OCI-LY7 (cell line): Measurements from ENCODE around the gene MRPL20. TPM values are rescaled to one million over a fixed set of nuclear protein-coding genes. Genes with fewer than 3 reads are reported as not detected.

Source experiments
- BruUV-seq: library from RNA; stranded (reverse); fragments of 400-500 nt; replicated peaks from 2 replicates; lab custom pipeline; 2021; lab: Mats Ljungman, UMichigan
- CTCF ChIA-PET: fragments of 300-600 bp; sonication (Branson Sonifier 250); formaldehyde crosslinking; loops from one replicate; lab custom pipeline; 2022; ENCODE audit warnings: antibody characterized with exemption; ENCODE audit not compliant: unreplicated experiment; lab: Charles Lee
- POLR2A ChIA-PET: fragments of 300-600 bp; sonication (Branson Sonifier 250); formaldehyde crosslinking; loops from one replicate; lab custom pipeline; 2022; ENCODE audit warnings: antibody characterized with exemption; lab: Charles Lee
- DNase-seq: peaks from one replicate; pipeline ENCODE4 v3.0.0-alpha.2; 2015; ENCODE audit warnings: low spot score
- H2AFZ ChIP-seq: fragments of 200-600 bp; sonication (generic), shearing (Covaris generic); 2 replicates; pipeline ENCODE4 v1.6.1; 2014; ENCODE audit warnings: mild to moderate bottlenecking, antibody characterized with exemption, low read length, moderate library complexity
- H3K27ac ChIP-seq: fragments of 200-600 bp; sonication (generic); 2 replicates; pipeline ENCODE4 v1.5.1; 2014; ENCODE audit warnings: mixed run types, low read depth, mild to moderate bottlenecking, moderate library complexity, low read length, inconsistent platforms; ENCODE audit not compliant: poor library complexity, severe bottlenecking
- H3K36me3 ChIP-seq: fragments of 200-600 bp; sonication (generic); 2 replicates; pipeline ENCODE4 v1.6.1; 2014; ENCODE audit warnings: mild to moderate bottlenecking, antibody characterized with exemption, low read length, moderate library complexity, mixed read lengths; ENCODE audit not compliant: insufficient read depth
- H3K4me1 ChIP-seq: fragments of 200-600 bp; sonication (generic); 2 replicates; pipeline ENCODE4 v1.5.1; 2014; ENCODE audit warnings: mild to moderate bottlenecking, low read length; ENCODE audit not compliant: insufficient read depth, poor library complexity, severe bottlenecking
- H3K4me2 ChIP-seq: fragments of 200-600 bp; sonication (generic); 2 replicates; pipeline ENCODE4 v1.6.1; 2014; ENCODE audit warnings: mild to moderate bottlenecking, low read length
- H3K4me3 ChIP-seq: fragments of 200-600 bp; sonication (generic); 2 replicates; pipeline ENCODE4 v1.5.1; 2014; ENCODE audit warnings: mild to moderate bottlenecking, low read depth, low read length; ENCODE audit not compliant: poor library complexity, severe bottlenecking
- H3K79me2 ChIP-seq: fragments of 200-600 bp; sonication (generic); 2 replicates; pipeline ENCODE4 v1.6.1; 2016; ENCODE audit warnings: low read depth, mild to moderate bottlenecking, low read length, moderate library complexity, mixed read lengths; ENCODE audit not compliant: insufficient read depth
- H3K9me2 ChIP-seq: fragments of 200-600 bp; sonication (generic); 2 replicates; pipeline ENCODE4 v1.6.1; 2016; ENCODE audit warnings: mild to moderate bottlenecking, low read length, mixed read lengths; ENCODE audit not compliant: insufficient read depth
- H3K9me3 ChIP-seq: fragments of 200-600 bp; sonication (generic); 2 replicates; pipeline ENCODE4 v1.6.1; 2014; ENCODE audit warnings: mild to moderate bottlenecking, mixed run types, low read length, mixed read lengths
- H4K20me1 ChIP-seq: fragments of 200-600 bp; sonication (generic); 2 replicates; pipeline ENCODE4 v1.6.1; 2014; ENCODE audit warnings: mild to moderate bottlenecking, antibody characterized with exemption, low read length, moderate library complexity, mixed read lengths; ENCODE audit not compliant: insufficient read depth
- CTCF ChIP-seq: fragments of 200-600 bp; sonication (generic); conservative IDR thresholded peaks from 2 replicates; pipeline ENCODE4 v1.5.1; 2014; ENCODE audit warnings: mild to moderate bottlenecking, antibody characterized with exemption, low read length, moderate library complexity, mixed read lengths
- EZH2phosphoT487 ChIP-seq: fragments of 200-600 bp; sonication (generic); IDR thresholded peaks from 2 replicates; pipeline ENCODE4 v1.6.1; 2018; ENCODE audit warnings: low read depth, borderline replicate concordance, mild to moderate bottlenecking, mixed run types, antibody characterized with exemption, low read length, moderate library complexity, mixed read lengths
- intact Hi-C: fragments of 100-400 bp; cut with micrococcal nuclease; formaldehyde crosslinking; loops from one replicate; pipeline ENCODE4 v1.10.0; 2022; ENCODE audit not compliant: unreplicated experiment
- total RNA-seq, 2 experiments: library from RNA; depleted of rRNA in 1 of 2; stranded (reverse); fragments of >200 nt in 1 of 2; shearing (Covaris generic) in 1 of 2; gene quantifications; 2 replicates each; pipeline ENCODE4 v1.2.3, GENCODE V29; 2014 to 2022

MRPL20 gene
- total RNA-seq, 2 experiments from 2014 or later = 143 to 165 TPM

GRCh38 chr1:1438531-1439381 is 31.7 kb upstream of the MRPL20 start:
- Histone ChIP-seq H3K79me2 (no peaks in the 10 kb centered on the region), H3K27ac (no peak overlapping the region), H3K4me2 (no peak overlapping the region), H4K20me1 (no peaks in the 10 kb centered on the region), H3K9me2 (no peaks in the 10 kb centered on the region), H3K4me1 (no peaks in the 10 kb centered on the region), H3K9me3 (no peaks in the 10 kb centered on the region), H3K36me3 (no peaks in the 10 kb centered on the region), H2AFZ (no peak overlapping the region), H3K4me3 (no peak overlapping the region)
- CTCF ChIA-PET = no interaction called here
- POLR2A ChIA-PET = no interaction called here
- no peak for DNase-seq
- intact Hi-C loops = no loop called here
- no peak for TF ChIP-seq CTCF
- no peak for TF ChIP-seq EZH2phosphoT487
- BruUV-seq = no TSS peak

- ChIA-PET POLR2A (no interaction called here), CTCF (no interaction called here)
- Histone ChIP-seq H3K4me1 (no peaks in the 10 kb centered on the region), H3K36me3 (no peaks in the 10 kb centered on the region), H2AFZ (no peak overlapping the region), H3K4me2 (no peak overlapping the region), H4K20me1 (no peaks in the 10 kb centered on the region), H3K4me3 (no peak overlapping the region), H3K27ac (no peak overlapping the region), H3K9me2 (no peaks in the 10 kb centered on the region), H3K9me3 (no peaks in the 10 kb centered on the region), H3K79me2 (no peaks in the 10 kb centered on the region)
- BruUV-seq = no TSS peak
- DNase-seq = no peak
- intact Hi-C loops = no loop called here
- TF ChIP-seq EZH2phosphoT487 = no peak
- TF ChIP-seq CTCF = no peak
These were observed 30.8 kb upstream of the MRPL20 start for GRCh38 chr1:1437904-1438376.
